T-helper 2 cell treated with Interferon-gamma antibody and Interleukin-4, amounts not matched to agents 5 μg/mL and 100 μg/mL, for 36 hours (primary cell): ENCODE data around the gene XCL2.
A peak's percentile ranks its signal among the peaks of the same experiment; 100 is the strongest.
"Not testable (repeated sequence)": the region's sequence is repeated elsewhere in the genome, so short reads cannot be mapped to it uniquely, and the experiment has no call there.

Source experiments
- DNase-seq: peaks from one replicate; pipeline ENCODE4 v3.0.0; 2021; ENCODE audit warnings: low spot score
- H3K27ac Mint-ChIP-seq: one replicate; pipeline ENCODE4 v1.8.0; 2021; ENCODE audit warnings: mild to moderate bottlenecking, mixed read lengths
- H3K27me3 Mint-ChIP-seq: one replicate; pipeline ENCODE4 v1.8.0; 2021; ENCODE audit warnings: low read depth, mixed read lengths
- H3K36me3 Mint-ChIP-seq: one replicate; pipeline ENCODE4 v1.8.0; 2021; ENCODE audit warnings: low read depth, mixed read lengths
- H3K4me1 Mint-ChIP-seq: one replicate; pipeline ENCODE4 v1.8.0; 2021; ENCODE audit warnings: low read depth, mixed read lengths
- H3K4me3 Mint-ChIP-seq: one replicate; pipeline ENCODE4 v1.8.0; 2022; ENCODE audit warnings: mild to moderate bottlenecking, moderate library complexity, mixed read lengths
- H3K9me3 Mint-ChIP-seq: one replicate; pipeline ENCODE4 v1.8.0; 2021; ENCODE audit warnings: mixed read lengths

Gene XCL2, protein sequence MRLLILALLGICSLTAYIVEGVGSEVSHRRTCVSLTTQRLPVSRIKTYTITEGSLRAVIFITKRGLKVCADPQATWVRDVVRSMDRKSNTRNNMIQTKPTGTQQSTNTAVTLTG

DNA sequence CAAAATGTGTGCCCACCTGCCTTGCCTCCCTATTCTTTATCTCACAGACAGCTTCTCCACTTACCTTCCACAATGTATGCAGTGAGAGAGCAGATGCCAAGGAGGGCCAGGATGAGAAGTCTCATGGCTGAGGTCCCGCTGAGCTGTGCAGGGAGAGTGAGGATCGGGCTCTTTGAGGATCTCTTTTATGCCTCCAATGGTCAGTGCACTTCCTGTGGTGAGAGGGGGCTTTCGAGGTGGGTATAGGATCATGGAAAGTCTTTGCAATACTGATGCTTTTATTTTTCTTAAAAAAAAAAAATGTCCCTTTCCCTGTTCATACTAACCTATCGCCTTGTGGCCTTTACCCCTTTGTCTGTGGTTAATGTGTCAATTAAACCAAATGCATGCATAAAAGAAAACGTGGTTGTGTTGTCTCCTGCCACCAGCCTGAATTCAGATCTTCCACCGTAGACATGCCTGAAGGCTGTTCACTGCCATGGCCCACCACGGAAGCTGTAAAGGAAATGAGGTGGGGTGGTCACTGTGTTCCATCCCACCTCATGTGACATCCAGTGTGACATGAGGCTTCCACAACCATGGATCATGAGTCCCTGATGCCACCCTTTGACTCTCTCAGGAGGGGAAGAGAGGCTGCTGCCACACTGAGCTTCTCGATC, at the start of gene XCL2:
XCL2 (minus strand) TSS at position 158 of the 659 bp plus-strand sequence; CDS start at position 125, 33 bp downstream.
- not testable (repeated sequence) for H3K36me3 Mint-ChIP-seq, H3K27ac Mint-ChIP-seq, H3K4me1 Mint-ChIP-seq, DNase-seq, H3K27me3 Mint-ChIP-seq, H3K4me3 Mint-ChIP-seq
- peaks cover 21% of the 10 kb centered on the region for H3K9me3 Mint-ChIP-seq

DNA sequence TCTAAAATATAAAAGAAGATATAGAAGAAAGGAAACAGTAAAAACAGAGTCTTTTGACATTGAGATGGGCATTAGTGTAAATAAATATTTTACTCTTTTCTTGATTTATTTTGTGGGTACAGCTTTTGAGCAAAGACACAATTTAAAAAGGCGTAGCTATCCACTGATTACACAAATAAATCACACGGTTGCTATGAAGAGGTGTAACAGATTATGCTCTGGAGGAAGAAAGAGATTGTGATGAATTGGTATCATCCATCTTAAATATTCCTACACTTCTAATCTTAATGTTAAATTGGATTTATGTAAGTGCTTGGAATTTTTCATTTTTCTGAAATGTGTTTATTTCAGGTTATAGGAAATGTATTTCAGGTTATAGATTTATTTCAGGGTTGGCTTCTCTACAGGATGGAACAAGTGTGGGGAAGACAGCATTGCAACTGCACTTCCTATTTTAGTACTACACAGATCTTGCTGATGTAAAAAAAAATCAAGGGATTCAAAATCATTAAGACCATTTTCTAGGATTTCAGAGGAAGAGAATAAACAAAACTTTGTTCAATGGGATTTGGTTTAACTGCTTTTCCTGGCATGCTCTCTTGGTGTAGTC, 47.9 kb upstream of the XCL2 start:
- Mint-ChIP-seq H3K27me3 (peaks cover 2% of the 10 kb centered on the region), H3K4me3 (no peak overlapping the region), H3K4me1 (no peaks in the 10 kb centered on the region), H3K9me3 (peaks cover 10% of the 10 kb centered on the region), H3K36me3 (no peaks in the 10 kb centered on the region), H3K27ac (no peak overlapping the region)
- DNase-seq: no peak

DNA sequence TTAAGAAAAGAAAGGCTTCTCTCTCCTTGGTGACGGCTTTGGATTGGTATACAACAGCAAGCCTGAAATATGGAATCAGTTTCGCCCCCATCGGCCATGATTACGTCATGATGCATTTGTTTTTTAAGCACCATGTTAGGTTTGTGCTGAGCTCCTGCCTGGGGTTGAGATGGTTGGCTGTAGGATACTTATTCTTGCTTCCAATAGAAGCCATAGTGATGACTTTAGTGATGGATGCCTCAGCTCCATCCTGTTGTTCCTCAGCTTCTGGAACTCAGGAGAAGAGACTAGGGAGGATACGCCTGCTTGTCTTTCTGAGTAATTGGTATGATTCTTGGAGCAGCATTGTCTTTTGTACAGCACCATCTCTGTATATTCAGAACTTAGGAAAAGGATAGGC, 47.3 kb upstream of the XCL2 start:
- no peaks in the 10 kb centered on the region for H3K36me3 Mint-ChIP-seq
- DNase-seq: no peak
- peaks cover 10% of the 10 kb centered on the region for H3K9me3 Mint-ChIP-seq
- no peak overlapping the region for H3K27ac Mint-ChIP-seq
- no peaks in the 10 kb centered on the region for H3K4me1 Mint-ChIP-seq
- H3K27me3 Mint-ChIP-seq: peaks cover 2% of the 10 kb centered on the region
- no peak overlapping the region for H3K4me3 Mint-ChIP-seq

DNA sequence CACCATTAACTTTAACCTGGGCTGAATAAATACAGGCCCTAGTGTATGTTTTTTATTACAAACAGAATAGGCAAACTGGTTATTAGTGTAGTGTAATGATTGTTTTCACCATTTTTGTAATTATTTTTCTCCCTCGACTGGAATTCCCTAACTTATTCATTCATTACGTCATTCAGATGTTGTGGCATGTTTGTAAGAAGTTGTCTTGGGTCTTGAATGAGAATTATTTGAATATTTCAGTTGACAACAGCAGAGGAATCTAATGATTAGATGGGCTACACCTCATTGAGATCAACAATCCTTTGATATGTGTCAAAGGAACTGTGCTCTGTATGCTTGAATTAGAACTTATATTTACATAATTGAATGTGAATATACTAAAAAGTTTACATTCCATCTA, 45.4 kb upstream of the XCL2 start:
- no peaks in the 10 kb centered on the region for H3K4me1 Mint-ChIP-seq
- H3K27ac Mint-ChIP-seq: no peak overlapping the region
- no peaks in the 10 kb centered on the region for H3K36me3 Mint-ChIP-seq
- H3K9me3 Mint-ChIP-seq: peaks cover 10% of the 10 kb centered on the region
- no peak for DNase-seq
- no peak overlapping the region for H3K4me3 Mint-ChIP-seq
- H3K27me3 Mint-ChIP-seq: peaks cover 2% of the 10 kb centered on the region

DNA sequence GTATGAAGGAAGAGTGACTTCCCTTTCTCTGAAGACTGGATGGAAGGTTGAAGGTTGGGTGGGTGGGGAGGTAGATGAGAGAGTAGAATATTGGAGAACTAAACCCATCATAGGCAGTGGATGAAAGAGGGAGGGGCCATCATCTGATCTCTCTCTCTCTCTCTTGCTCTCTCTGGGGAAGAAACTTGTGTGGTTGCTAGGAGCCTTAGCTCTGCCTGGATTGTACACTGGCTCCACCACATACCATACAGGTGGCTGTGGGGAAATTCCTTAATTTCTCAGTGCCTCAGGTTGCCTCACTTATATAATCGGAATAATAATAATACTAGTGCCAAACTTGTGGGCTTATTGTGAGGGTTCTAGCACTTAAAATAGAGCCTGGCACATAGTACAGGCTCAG, 42.1 kb upstream of the XCL2 start:
- no peak overlapping the region for H3K27ac Mint-ChIP-seq
- no peak overlapping the region for H3K4me3 Mint-ChIP-seq

DNA sequence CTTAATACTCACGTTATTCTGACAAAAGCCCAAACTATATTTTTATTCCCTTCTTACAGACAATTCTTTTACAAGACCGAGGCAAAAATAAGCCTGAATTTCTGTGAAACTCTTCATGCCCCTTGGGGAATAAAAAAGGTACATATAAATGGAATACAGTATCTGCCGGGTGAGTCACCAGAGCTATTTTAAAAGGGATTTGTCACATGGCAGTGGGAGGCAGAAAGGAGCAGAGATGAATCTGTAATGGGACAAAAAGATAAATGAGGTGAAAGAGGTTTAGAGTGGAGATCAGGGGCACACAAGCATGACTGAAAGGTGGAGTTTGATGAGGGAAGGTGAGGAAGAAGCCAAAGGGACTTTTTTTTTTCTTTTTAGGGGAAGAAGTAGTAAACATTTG, 41.4 kb upstream of the XCL2 start:
- Mint-ChIP-seq H3K27ac (no peak overlapping the region), H3K4me3 (no peak overlapping the region), H3K4me1 (peaks cover 2% of the 10 kb centered on the region), H3K9me3 (peaks cover 10% of the 10 kb centered on the region), H3K36me3 (no peaks in the 10 kb centered on the region), H3K27me3 (peaks cover 2% of the 10 kb centered on the region)
- DNase-seq: no peak

More for the DNA sequence above, 42.1 kb upstream of the XCL2 start:
- Mint-ChIP-seq H3K9me3 (peaks cover 10% of the 10 kb centered on the region), H3K27me3 (peaks cover 2% of the 10 kb centered on the region), H3K4me1 (no peaks in the 10 kb centered on the region), H3K36me3 (no peaks in the 10 kb centered on the region)
- no peak for DNase-seq

DNA sequence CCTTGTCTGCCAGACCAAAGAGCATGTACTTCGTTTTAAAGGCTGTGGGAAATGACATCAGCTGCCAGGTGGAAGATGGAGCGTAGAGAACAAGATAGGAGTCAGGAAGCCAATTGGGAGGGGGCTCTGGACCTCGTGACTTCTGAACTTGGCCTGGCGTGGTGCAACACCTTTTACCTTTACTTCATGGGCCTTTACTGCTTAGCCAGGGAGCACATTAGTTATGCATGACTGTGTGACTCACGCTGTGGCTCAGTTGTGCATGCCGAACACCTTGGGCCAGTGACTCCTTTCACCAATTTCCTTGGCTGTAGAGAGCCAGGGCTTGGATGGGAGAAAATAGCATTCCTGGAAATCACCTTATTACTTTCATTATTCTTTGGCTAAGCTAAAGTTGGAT, 39.8 kb upstream of the XCL2 start:
- no peak overlapping the region for H3K4me3 Mint-ChIP-seq
- H3K27me3 Mint-ChIP-seq: no peaks in the 10 kb centered on the region
- DNase-seq: no peak
- H3K4me1 Mint-ChIP-seq: peaks cover 2% of the 10 kb centered on the region
- H3K36me3 Mint-ChIP-seq: no peaks in the 10 kb centered on the region
- no peak overlapping the region for H3K27ac Mint-ChIP-seq
- H3K9me3 Mint-ChIP-seq: peaks cover 10% of the 10 kb centered on the region

DNA sequence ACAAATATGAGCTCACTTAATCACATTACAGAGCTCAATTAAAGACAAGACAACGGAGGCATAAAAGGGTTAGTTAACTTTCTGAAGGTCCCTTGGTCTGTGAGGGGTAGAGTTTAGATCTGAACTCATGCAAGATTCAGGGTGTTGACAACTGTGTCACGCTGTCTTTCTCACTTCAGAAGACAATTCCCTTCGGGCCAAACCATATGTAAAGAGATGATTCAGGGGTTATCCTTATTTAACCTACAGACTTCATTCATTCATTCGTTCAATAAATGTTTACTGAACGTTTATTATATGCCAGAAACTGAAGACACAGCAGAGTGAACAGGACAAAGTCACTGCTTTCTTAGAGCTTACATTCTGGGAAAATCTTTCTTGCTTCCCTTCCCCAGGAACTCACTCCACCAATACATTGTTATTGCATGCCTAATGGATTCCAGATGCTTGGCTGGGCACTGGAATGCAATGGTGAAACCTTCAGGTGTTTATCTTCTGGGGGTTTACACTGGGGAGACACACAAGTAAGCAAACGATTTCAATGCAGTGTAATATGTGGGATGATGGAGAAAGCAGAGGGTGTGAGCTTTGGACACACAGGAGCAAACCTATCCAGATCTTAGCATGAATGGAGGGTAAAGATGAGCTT, 39.0 kb upstream of the XCL2 start:
- Mint-ChIP-seq H3K4me3 (no peak overlapping the region), H3K27ac (no peak overlapping the region), H3K4me1 (peaks cover 2% of the 10 kb centered on the region), H3K36me3 (no peaks in the 10 kb centered on the region), H3K9me3 (peaks cover 10% of the 10 kb centered on the region), H3K27me3 (no peaks in the 10 kb centered on the region)
- no peak for DNase-seq

DNA sequence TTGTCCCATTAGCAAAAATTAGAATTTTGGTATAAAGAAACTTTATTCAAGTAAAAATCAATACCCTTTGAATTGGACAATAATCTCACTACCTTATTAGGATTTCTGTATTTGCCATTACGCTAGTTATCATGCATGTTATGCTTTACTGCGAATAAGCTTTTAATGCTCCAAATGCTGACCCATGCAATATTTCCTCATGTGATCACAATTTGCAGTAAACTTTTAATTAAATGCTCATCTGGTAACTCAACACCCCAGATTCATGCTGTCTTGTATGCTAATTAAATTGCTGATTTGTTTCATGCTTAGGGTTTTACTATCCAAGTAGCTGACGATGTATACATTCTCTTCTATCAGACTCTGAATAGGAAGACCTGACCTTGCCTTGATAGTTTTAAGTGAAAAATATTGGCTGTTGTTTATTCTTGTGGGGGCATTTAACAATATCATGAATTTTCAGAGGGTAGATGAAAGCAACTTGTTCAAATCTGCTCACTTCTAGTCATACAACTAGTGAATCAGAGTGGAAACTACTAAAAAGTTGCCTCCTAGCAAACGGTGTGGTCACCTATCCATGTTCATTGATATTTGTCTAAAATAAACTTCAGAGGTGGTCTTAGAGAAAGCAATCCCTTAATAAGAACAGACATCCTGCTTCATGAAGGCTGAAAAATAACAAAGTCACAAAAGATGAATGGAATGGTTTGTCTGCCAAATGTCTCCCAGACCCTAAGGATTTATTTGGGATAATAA, 38.2 kb upstream of the XCL2 start:
- DNase-seq: no peak
- no peak overlapping the region for H3K27ac Mint-ChIP-seq
- H3K4me3 Mint-ChIP-seq: no peak overlapping the region
- H3K4me1 Mint-ChIP-seq: peaks cover 6% of the 10 kb centered on the region
- H3K9me3 Mint-ChIP-seq: peaks cover 2% of the 10 kb centered on the region
- H3K36me3 Mint-ChIP-seq: no peaks in the 10 kb centered on the region
- H3K27me3 Mint-ChIP-seq: no peaks in the 10 kb centered on the region

DNA sequence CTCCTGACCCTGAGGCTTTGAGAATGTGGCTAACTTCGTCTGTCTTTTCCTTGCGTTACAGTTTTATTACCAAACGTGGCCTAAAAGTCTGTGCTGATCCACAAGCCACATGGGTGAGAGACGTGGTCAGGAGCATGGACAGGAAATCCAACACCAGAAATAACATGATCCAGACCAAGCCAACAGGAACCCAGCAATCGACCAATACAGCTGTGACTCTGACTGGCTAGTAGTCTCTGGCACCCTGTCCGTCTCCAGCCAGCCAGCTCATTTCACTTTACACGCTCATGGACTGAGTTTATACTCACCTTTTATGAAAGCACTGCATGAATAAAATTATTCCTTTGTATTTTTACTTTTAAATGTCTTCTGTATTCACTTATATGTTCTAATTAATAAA, 37.2 kb upstream of the XCL2 start:
- H3K36me3 Mint-ChIP-seq, H3K27me3 Mint-ChIP-seq, H3K9me3 Mint-ChIP-seq, H3K4me1 Mint-ChIP-seq, H3K27ac Mint-ChIP-seq, H3K4me3 Mint-ChIP-seq, DNase-seq: not testable (repeated sequence)

DNA sequence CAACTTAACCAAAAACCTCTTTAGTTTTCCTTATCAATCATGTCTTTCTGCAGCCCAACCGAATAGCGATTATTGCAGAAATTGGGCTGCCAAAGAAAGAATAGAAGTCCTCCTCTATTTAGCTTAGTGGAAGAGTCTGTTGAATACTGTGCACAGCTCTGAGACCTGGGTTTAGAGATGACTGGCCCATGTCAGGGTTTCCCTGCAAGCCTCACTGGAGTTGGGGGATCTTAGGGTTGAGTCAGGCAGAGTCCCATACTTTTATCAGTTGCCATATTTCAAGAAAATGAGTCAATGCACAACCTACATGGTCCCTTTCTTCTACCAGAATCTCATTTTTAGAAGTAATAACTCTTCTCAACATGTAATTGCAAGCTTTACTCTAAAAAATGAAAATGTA, 36.5 kb upstream of the XCL2 start:
- H3K4me3 Mint-ChIP-seq, H3K27me3 Mint-ChIP-seq, H3K27ac Mint-ChIP-seq, H3K4me1 Mint-ChIP-seq, H3K9me3 Mint-ChIP-seq, H3K36me3 Mint-ChIP-seq, DNase-seq: not testable (repeated sequence)

DNA sequence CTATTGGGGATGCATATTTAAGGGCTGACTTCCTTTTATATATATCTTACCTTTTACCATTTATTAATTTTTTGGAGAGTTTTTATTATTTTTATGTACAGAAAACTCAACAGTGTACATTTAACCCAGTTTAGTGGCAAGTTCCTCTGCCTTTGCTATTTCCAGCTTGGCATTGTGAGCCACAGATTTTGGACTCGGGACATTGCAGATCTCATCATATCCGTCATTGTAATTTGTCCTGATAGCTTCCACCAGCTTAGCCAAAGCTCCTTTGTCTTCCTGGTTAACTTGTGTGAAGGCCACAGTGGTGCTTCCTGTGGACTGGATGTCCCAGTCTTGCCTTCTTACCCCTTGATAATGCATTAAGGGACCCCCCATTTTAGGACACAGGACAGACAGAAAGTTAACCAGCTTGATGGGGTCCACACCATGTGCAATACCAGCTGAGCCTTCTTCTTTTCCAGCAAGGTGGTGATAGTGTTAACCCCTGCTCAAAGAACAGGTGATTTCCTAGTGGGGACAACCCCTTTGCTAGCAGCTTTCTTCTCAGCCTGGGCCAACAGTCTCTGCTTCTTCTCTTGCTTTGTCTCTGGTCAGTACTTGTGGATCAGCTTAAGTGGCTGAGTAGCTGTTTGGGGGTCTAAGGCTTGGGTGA, 34.9 kb upstream of the XCL2 start:
- H3K4me3 Mint-ChIP-seq, DNase-seq, H3K27ac Mint-ChIP-seq, H3K36me3 Mint-ChIP-seq, H3K27me3 Mint-ChIP-seq, H3K9me3 Mint-ChIP-seq: not testable (repeated sequence)
- H3K4me1 Mint-ChIP-seq: peaks cover 19% of the 10 kb centered on the region

DNA sequence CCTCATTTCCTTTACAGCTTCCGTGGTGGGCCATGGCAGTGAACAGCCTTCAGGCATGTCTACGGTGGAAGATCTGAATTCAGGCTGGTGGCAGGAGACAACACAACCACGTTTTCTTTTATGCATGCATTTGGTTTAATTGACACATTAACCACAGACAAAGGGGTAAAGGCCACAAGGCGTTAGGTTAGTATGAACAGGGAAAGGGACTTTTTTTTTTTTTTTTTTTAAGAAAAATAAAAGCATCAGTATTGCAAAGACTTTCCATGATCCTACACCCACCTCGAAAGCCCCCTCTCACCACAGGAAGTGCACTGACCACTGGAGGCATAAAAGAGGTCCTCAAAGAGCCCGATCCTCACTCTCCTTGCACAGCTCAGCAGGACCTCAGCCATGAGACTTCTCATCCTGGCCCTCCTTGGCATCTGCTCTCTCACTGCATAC, 32.5 kb upstream of the XCL2 start, which contains the start of gene XCL1:
XCL1 (plus strand) TSS at position 361 of the 444 bp plus-strand sequence; CDS start at position 394, 33 bp downstream.
- H3K27me3 Mint-ChIP-seq, H3K36me3 Mint-ChIP-seq, H3K4me3 Mint-ChIP-seq, H3K9me3 Mint-ChIP-seq: not testable (repeated sequence)
- peak within 1 kb of the TSS; percentile 59 for H3K27ac Mint-ChIP-seq
- H3K4me1 Mint-ChIP-seq: peaks cover 27% of the 10 kb centered on the region
- peak; percentile 29 for DNase-seq
